ENCODE data around the gene BTF3. TPM values are rescaled to one million over a fixed set of nuclear protein-coding genes. Genes with fewer than 3 reads are reported as not detected.

BTF3 gene
- total and polyA plus RNA-seq, 2 of the 8 experiments (the other 6 are each of a cell fraction or from before 2014, with no cell fraction given): 396 to 754 TPM

- Histone ChIP-seq H4K91ac (replicated peaks; ENCODE audit: insufficient read length, low read length) (no peak overlapping the region), H3K79me2 (ENCODE audit: control insufficient read depth in 1 of 2, insufficient read depth in 2 of 2, low read length in 2 of 2) (peaks cover under 1 to 12% of the 10 kb centered on the region in 2 experiments; a peak in 3 of 4 replicates), H4K20me1 (replicated peaks in 1 of 2; ENCODE audit: control insufficient read depth in 1 of 2, insufficient read depth in 2 of 2, low read length in 2 of 2) (no peaks in the 10 kb centered on the region), H4K8ac (ENCODE audit: extremely low read depth, insufficient read depth, low read length) (no peak overlapping the region), H2BK20ac (ENCODE audit: low read length) (no peak overlapping the region), H2BK5ac (ENCODE audit: low read depth, low read length) (no peak overlapping the region), H3K27ac (ENCODE audit: low read depth, low read length) (no peak overlapping the region), H3K4me3 (ENCODE audit: extremely low read depth in 1 of 4, insufficient read depth in 2 of 4, low read depth in 3 of 4, low read length in 4 of 4) (no peak overlapping the region), H3K4ac (replicated peaks; ENCODE audit: insufficient read length, low read depth, low read length) (no peak overlapping the region), H3K23me2 (ENCODE audit: low read depth, low read length) (peaks cover 5% of the 10 kb centered on the region; the same call in 1 of the 2 replicates), H3K79me1 (ENCODE audit: low read depth, low read length) (no peaks in the 10 kb centered on the region), H3K27me3 (replicated peaks in 1 of 4; ENCODE audit: control insufficient read depth in 3 of 4, extremely low read depth in 1 of 4, insufficient read depth in 3 of 4, low read length in 3 of 4) (no peaks in the 10 kb centered on the region), H3K18ac (ENCODE audit: extremely low read depth, low read length) (no peak overlapping the region), H3K9ac (replicated peaks in 1 of 4; ENCODE audit: extremely low read depth in 1 of 4, low read depth in 3 of 4, low read length in 3 of 4) (no peak overlapping the region), H3K23ac (ENCODE audit: insufficient read length) (no peak overlapping the region), H3K36me3 (ENCODE audit: control insufficient read depth in 2 of 4, insufficient read depth in 4 of 4, low read length in 3 of 4) (no peaks in the 10 kb centered on the region), H2BK12ac (ENCODE audit: low read depth, low read length) (no peak overlapping the region; the same call in 1 of the 2 replicates), H2BK15ac (ENCODE audit: low read length) (no peak overlapping the region), H2AFZ (ENCODE audit: low read length) (no peak overlapping the region), H3K56ac (replicated peaks; ENCODE audit: insufficient read length, low read depth, low read length) (no peak overlapping the region), H3K4me2 (ENCODE audit: insufficient read depth in 1 of 2, low read depth in 2 of 2, low read length in 2 of 2) (no peak overlapping the region), H2AK5ac (ENCODE audit: low read depth, low read length) (0 out of 2 replicates have a peak overlapping the region, but pooled peaks have one; percentile 3), H3K14ac (ENCODE audit: insufficient read length) (no peak overlapping the region), H3K4me1 (replicated peaks in 1 of 4; ENCODE audit: control insufficient read depth in 3 of 4, insufficient read depth in 4 of 4, low read length in 3 of 4) (peaks cover 3 to 14% (median 7%) of the 10 kb centered on the region in 4 experiments), H2BK120ac (replicated peaks; ENCODE audit: low read depth, low read length) (no peak overlapping the region), H3K9me3 (ENCODE audit: insufficient read depth in 2 of 2, low read depth in 1 of 2, low read length in 1 of 2) (no peaks in the 10 kb centered on the region), H4K5ac (ENCODE audit: insufficient read length, low read depth, low read length) (no peak overlapping the region)
- DNase-seq (ENCODE audit: low read depth in 1 of 2, low spot score in 2 of 2) (no peak), FAIRE-seq (no peak)
- CTCF ChIA-PET (ENCODE audit: partially characterized antibody): interaction anchor here (0.8 to 2.0 kb wide), 3 partner anchors 40 to 42 kb away, joined by 3 to 5 read pairs (median 3); no protein-coding TSS in a partner anchor
- TF ChIP-seq POLR2AphosphoS5 (IDR thresholded peaks at IDR 0.05; ENCODE audit: low read depth, low read length) (no peak), NRF1 (IDR thresholded peaks at IDR 0.05; ENCODE audit: low read depth, low read length) (no peak), FOSL1 (IDR thresholded peaks at IDR 0.05; ENCODE audit: insufficient read depth, low read depth, low read length) (no peak), BRCA1 (IDR thresholded peaks at IDR 0.05; ENCODE audit: low read depth, low read length) (no peak), NANOG (IDR thresholded peaks at IDR 0.05; ENCODE audit: insufficient read depth, low read depth, low read length, poor library complexity, severe bottlenecking) (no peak), HDAC2 (IDR thresholded peaks at IDR 0.05; ENCODE audit: borderline replicate concordance in 1 of 2, low read depth in 2 of 2, low read length in 2 of 2) (peak in 1 of 2 experiments; percentile 61; a peak in 1 of 4 replicates), KDM1A (IDR thresholded peaks at IDR 0.05; ENCODE audit: borderline replicate concordance, low read length) (peak; percentile 71), EGR1 (IDR thresholded peaks at IDR 0.05; ENCODE audit: borderline replicate concordance, low read depth, low read length) (no peak)
- POLR2A ChIA-PET (ENCODE audit: partially characterized antibody): interaction anchor here (0.8 to 1.3 kb wide), 3 partner anchors 10 to 29 kb away, joined by 3 read pairs; no protein-coding TSS in a partner anchor
- 86% methylated on average over 3 of the region's 3 CpGs; no CpG with 5 or more reads in 1 of the 2 experiments for WGBS, 2 experiments (ENCODE audit: extremely low coverage in 1 of 2, insufficient coverage in 1 of 2, insufficient read length in 1 of 2, insufficient replicate concordance in 2 of 2, low coverage in 1 of 2, low lambda C conversion rate in 2 of 2, missing lambda C conversion rate in 1 of 2)
Observed at GRCh38 chr5:73493421-73493820, 4.8 kb upstream of the BTF3 start.
